ENCODE measurements around the gene APOBEC3F. TPM values are rescaled to one million over a fixed set of nuclear protein-coding genes. Genes with fewer than 3 reads are reported as not detected.

The APOBEC3F gene
- total RNA-seq, 2 donors from 2014 or later, result 0.49 to 0.95 TPM

DNA sequence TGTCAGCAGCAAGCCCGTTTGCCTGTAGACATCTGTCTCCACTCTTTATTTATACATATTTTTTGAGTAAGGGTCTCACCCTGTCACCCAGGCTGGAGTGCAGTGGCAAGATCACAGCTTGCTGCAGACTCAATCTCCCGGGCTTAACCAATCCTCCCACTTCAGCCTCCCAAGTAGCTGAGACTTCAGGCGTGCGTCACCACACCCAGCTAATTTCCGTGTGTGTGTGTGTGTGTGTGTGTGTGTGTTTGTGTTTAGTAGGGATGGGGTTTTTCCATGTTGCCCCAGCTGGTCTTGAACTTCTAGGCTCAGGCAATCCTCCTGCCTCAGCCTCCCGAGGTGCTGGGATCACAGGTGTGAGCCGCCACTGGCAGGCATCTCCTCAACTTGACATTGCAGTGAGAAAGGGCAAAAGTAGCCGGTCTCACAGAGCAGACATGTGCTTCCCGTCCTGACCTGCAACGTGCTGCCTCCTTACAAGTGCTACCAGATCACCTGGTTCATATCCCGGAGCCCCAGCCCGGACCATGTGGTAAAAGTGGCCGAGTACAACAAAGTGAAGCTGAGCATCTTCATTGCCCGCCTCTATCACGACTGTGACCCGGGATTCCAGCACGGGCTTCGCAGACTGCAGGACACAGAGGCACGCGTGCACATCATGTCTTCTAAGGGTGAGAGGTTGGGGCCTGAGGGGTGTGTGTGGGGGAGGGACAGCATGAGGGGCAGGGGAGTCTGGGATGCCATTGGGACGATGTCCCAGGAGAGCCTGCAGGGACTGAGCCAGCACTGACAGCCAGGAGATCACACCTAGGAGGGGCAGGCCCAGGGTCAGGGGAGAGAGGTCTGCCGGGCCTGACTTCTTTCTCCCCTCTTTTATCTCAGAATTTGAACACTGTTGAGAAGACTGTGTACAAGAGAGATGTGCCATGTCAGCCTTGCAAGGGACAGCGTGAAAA, 50.7 kb downstream of the APOBEC3F start:
- Histone ChIP-seq H3K9me3 (no peaks in the 10 kb centered on the region), H3K36me3 (no peaks in the 10 kb centered on the region), H3K27me3 (replicated peaks; ENCODE audit: insufficient read depth) (no peaks in the 10 kb centered on the region), H3K4me3 (no peak overlapping the region), H3K27ac (no peak overlapping the region), H3K4me1 (ENCODE audit: control insufficient read depth in 1 of 2, low read depth in 2 of 2) (no peaks in the 10 kb centered on the region)
- DNase-seq (ENCODE audit: low spot score) (no peak), ATAC-seq (ENCODE audit: insufficient number of reproducible peaks, low FRiP score, low read depth) (no peak)
- TF ChIP-seq, protein P1, sequence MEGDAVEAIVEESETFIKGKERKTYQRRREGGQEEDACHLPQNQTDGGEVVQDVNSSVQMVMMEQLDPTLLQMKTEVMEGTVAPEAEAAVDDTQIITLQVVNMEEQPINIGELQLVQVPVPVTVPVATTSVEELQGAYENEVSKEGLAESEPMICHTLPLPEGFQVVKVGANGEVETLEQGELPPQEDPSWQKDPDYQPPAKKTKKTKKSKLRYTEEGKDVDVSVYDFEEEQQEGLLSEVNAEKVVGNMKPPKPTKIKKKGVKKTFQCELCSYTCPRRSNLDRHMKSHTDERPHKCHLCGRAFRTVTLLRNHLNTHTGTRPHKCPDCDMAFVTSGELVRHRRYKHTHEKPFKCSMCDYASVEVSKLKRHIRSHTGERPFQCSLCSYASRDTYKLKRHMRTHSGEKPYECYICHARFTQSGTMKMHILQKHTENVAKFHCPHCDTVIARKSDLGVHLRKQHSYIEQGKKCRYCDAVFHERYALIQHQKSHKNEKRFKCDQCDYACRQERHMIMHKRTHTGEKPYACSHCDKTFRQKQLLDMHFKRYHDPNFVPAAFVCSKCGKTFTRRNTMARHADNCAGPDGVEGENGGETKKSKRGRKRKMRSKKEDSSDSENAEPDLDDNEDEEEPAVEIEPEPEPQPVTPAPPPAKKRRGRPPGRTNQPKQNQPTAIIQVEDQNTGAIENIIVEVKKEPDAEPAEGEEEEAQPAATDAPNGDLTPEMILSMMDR (IDR thresholded peaks at IDR 0.05), result no peak

DNA sequence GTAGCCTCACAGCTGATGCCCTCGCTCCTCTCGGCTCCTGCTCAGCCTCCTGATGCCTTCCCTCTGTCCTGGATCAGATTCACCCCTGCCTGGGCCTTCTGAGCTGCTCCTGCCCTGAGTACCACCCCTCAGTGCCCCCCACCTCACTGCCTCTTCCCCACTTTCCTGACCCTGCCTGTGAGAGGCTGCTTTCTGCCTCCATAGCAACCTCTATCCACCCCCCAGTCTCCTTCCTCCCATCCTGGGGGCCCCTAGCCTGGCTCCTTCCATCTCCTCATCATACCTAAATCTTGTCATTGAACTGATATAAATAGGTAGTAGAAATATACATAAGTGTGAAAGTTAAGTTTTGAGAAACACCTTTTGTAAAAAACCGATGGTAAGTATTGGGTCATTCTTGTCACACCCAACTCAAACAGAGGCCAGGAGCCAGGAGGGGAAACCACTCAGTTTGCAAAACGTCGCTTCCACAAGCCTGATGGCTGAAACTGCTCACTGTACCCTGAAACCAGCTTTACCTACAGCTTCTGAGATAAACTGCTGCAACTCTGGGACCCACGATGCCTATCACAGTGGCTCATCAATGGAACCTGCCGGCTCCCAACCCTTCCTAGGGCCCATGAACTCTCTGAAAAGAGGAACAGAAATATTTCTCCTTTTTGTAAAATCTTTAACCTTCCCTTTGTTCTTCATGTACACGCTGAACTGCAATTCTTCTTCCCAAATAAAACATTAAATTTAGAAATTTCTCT, 51.6 kb downstream of the APOBEC3F start:
- Histone ChIP-seq H3K4me3 (no peak overlapping the region), H3K36me3 (no peaks in the 10 kb centered on the region), H3K9me3 (no peaks in the 10 kb centered on the region), H3K27me3 (replicated peaks; ENCODE audit: insufficient read depth) (no peaks in the 10 kb centered on the region), H3K4me1 (ENCODE audit: control insufficient read depth in 1 of 2, low read depth in 2 of 2) (no peaks in the 10 kb centered on the region), H3K27ac (no peak overlapping the region)
- DNase-seq (ENCODE audit: low spot score), result no peak
- no peak for ATAC-seq (ENCODE audit: insufficient number of reproducible peaks, low FRiP score, low read depth)
- TF ChIP-seq, protein P1 (IDR thresholded peaks at IDR 0.05), result no peak

DNA sequence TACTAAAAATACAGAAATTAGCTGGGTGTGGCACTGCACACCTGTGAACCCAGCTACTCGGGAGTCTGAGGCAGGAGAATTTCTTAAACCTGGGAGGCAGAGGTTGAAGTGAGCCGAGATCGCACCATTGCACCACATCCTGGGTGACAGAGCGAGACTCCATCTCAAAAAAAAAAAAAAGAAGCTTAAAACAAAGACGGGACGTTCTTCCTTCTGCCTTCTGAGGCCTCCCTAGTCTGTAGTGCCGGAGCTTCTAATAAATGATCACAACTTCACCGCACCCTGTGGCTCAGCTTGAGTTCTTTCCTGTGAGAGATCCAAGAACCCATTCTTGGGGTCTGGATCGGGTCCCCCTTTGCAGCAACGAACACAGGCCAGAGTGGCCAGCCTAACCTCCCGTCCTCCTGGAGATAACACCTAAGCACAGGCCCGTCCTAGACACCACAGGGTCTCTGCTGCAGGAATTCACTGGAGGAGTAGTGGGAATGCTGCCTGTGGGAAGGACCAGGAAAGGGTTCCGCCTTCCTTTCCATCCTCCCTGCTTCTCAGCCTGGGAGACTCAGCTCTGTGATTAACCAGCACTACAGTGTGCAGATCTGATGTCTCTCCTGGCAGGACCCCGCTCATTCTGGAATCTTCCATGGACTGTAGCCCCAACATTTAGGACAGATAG, 54.2 kb downstream of the APOBEC3F start:
- no peak for ATAC-seq (ENCODE audit: insufficient number of reproducible peaks, low FRiP score, low read depth)
- no peak overlapping the region for H3K4me3 ChIP-seq
- no peaks in the 10 kb centered on the region for H3K4me1 ChIP-seq (ENCODE audit: control insufficient read depth in 1 of 2, low read depth in 2 of 2)
- TF ChIP-seq, protein P1 (IDR thresholded peaks at IDR 0.05), result no peak
- no peaks in the 10 kb centered on the region for H3K9me3 ChIP-seq
- DNase-seq (ENCODE audit: low spot score), result no peak
- no peaks in the 10 kb centered on the region for H3K27me3 ChIP-seq (replicated peaks; ENCODE audit: insufficient read depth)
- H3K36me3 ChIP-seq, result no peaks in the 10 kb centered on the region
- H3K27ac ChIP-seq, result no peak overlapping the region

DNA sequence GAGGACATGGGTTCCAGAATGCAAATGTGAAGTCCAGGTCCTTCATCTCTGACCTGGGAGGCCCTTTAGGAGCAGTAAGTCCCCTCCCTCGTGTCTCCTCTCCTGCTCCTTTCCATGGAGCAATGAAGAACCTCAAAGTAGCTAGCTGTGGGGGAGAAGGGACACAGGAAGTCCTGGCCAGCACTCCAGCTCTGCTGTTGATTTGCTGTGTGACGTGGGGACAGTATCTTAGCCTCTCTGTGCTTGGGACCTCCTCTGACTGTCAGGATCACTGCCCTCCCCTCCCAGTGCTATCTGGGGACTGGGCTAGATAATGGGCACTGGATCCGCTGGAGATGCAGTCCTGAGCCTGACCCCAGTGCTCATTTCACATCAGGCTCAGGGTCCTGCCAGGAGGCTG, 55.3 kb downstream of the APOBEC3F start:
- Histone ChIP-seq H3K9me3 (no peaks in the 10 kb centered on the region), H3K4me3 (no peak overlapping the region), H3K27ac (no peak overlapping the region), H3K27me3 (replicated peaks; ENCODE audit: insufficient read depth) (no peaks in the 10 kb centered on the region), H3K4me1 (ENCODE audit: control insufficient read depth in 1 of 2, low read depth in 2 of 2) (no peaks in the 10 kb centered on the region), H3K36me3 (no peaks in the 10 kb centered on the region)
- TF ChIP-seq, protein P1 (IDR thresholded peaks at IDR 0.05), result no peak
- ATAC-seq (ENCODE audit: insufficient number of reproducible peaks, low FRiP score, low read depth) (no peak), DNase-seq (ENCODE audit: low spot score) (no peak)
